GM12878 (cell line): ENCODE measurements around the gene FKBP1B. TPM values are rescaled to one million over a fixed set of nuclear protein-coding genes. Genes with fewer than 3 reads are reported as not detected.

Experiments used
- ATF7 ChIP-seq: fragments of 450-650 bp; IDR thresholded peaks from 2 replicates; pipeline ENCODE4 v1.6.1; 2016; ENCODE audit warnings: low read depth, mild to moderate bottlenecking
- CBX5 ChIP-seq: sonication (generic); IDR thresholded peaks from 2 replicates; pipeline ENCODE4 v1.6.1; 2016; ENCODE audit warnings: low read depth, moderate library complexity, mild to moderate bottlenecking, inconsistent platforms
- EED ChIP-seq: sonication (generic); IDR thresholded peaks from 2 replicates; pipeline ENCODE4 v1.6.1; 2016; ENCODE audit warnings: antibody characterized with exemption, low read depth
- ESRRA ChIP-seq: IDR thresholded peaks from 2 replicates; pipeline ENCODE4 v1.6.1; 2012; ENCODE audit warnings: mild to moderate bottlenecking, low read length, improper control_type of control experiment
- FOXK2 ChIP-seq: fragments of 450-650 bp; IDR thresholded peaks from 2 replicates; pipeline ENCODE4 v1.6.1; 2017; ENCODE audit warnings: mild to moderate bottlenecking, moderate library complexity
- FOXM1 ChIP-seq: IDR thresholded peaks from 2 replicates; pipeline ENCODE4 v1.6.1; 2012; ENCODE audit warnings: low read depth, mild to moderate bottlenecking, inconsistent platforms, low read length, moderate library complexity
- JUNB ChIP-seq: IDR thresholded peaks from 2 replicates; pipeline ENCODE4 v1.6.1; 2016; ENCODE audit warnings: antibody characterized with exemption, mild to moderate bottlenecking
- POU2F2 ChIP-seq: IDR thresholded peaks from 3 replicates; pipeline ENCODE4 v1.6.1; 2011; ENCODE audit warnings: low read depth, mild to moderate bottlenecking, low read length, borderline replicate concordance
- SP1 ChIP-seq: IDR thresholded peaks from one replicate; pipeline ENCODE4 v1.6.1; 2011; ENCODE audit warnings: low read depth, low read length
- ZNF207 ChIP-seq: fragments of 450-650 bp; IDR thresholded peaks from 2 replicates; pipeline ENCODE4 v1.6.1; 2014; ENCODE audit warnings: antibody characterized with exemption, mild to moderate bottlenecking, borderline replicate concordance
- polyA plus RNA-seq, 11 experiments: library from polyadenylated mRNA; depleted of rRNA in 4 of 11; unstranded in 6 of 11; stranded (reverse) in 5 of 11; fragments of >200 nt; fragmentation: Nextera tagmentation in 4 of 11; fragmentation: Illumina TruSeq in 1 of 11; extraction: Ambion mirVana in 4 of 11; extraction: Trizol in 1 of 11; gene quantifications; 1 replicate in 1 of 11; 2 replicates in 10 of 11; pipeline versions ENCODE4 v1.2.1 to v1.2.3, GENCODE V29; 2011 to 2016; ENCODE audit warnings: inconsistent platforms in 2 of 11, missing spikeins in 2 of 11, low read depth in 1 of 11
- total RNA-seq, 4 experiments: library from RNA; depleted of rRNA in 3 of 4; stranded (reverse); fragments of >200 nt in 3 of 4; fragmentation: Illumina TruSeq in 1 of 4; extraction: Trizol in 1 of 4; gene quantifications; 2 replicates each; pipeline versions ENCODE4 v1.2.1 to v1.2.3, GENCODE V29; 2013 to 2021
- TF ChIP-seq, protein P1 (sequence below): fragments of 450-650 bp; formaldehyde crosslinking; IDR thresholded peaks from 2 replicates; pipeline ENCODE4 v1.4.0; 2020; ENCODE audit warnings: mild to moderate bottlenecking, moderate library complexity
- TF ChIP-seq, protein P2 (sequence below): IDR thresholded peaks from 2 replicates; pipeline ENCODE4 v1.6.1; 2012; ENCODE audit warnings: low read depth, low read length, improper control_type of control experiment
- TF ChIP-seq, protein P3 (sequence below), 3 experiments: IDR thresholded peaks in 2 of 3; conservative IDR thresholded peaks in 1 of 3; 2 replicates each; pipeline ENCODE4 v1.5.1; 2011; ENCODE audit warnings: low read depth in 3 of 3, low read length in 3 of 3, mild to moderate bottlenecking in 3 of 3, control low read depth in 2 of 3, moderate library complexity in 2 of 3, inconsistent platforms in 1 of 3, mixed read lengths in 1 of 3; ENCODE audit not compliant: control insufficient read depth in 2 of 3, insufficient read depth in 1 of 3; ENCODE audit errors: extremely low read depth in 1 of 3
- TF ChIP-seq, protein P4 (sequence below): IDR thresholded peaks from 2 replicates; pipeline ENCODE4 v1.6.1; 2011; ENCODE audit warnings: borderline replicate concordance, low read depth, mild to moderate bottlenecking, moderate library complexity, mixed read lengths, low read length; ENCODE audit not compliant: insufficient read depth; ENCODE audit errors: extremely low read length
- TF ChIP-seq, protein P5 (sequence below): IDR thresholded peaks from 2 replicates; pipeline ENCODE4 v1.6.1; 2012; ENCODE audit warnings: improper control_type of control experiment, low read depth, low read length; ENCODE audit not compliant: insufficient replicate concordance

The FKBP1B gene
- total and polyA plus RNA-seq, 10 of the 15 experiments (the other 5 are each of a cell fraction or from before 2014, with no cell fraction given) = 0.18 to 0.53 (median 0.24) TPM

DNA sequence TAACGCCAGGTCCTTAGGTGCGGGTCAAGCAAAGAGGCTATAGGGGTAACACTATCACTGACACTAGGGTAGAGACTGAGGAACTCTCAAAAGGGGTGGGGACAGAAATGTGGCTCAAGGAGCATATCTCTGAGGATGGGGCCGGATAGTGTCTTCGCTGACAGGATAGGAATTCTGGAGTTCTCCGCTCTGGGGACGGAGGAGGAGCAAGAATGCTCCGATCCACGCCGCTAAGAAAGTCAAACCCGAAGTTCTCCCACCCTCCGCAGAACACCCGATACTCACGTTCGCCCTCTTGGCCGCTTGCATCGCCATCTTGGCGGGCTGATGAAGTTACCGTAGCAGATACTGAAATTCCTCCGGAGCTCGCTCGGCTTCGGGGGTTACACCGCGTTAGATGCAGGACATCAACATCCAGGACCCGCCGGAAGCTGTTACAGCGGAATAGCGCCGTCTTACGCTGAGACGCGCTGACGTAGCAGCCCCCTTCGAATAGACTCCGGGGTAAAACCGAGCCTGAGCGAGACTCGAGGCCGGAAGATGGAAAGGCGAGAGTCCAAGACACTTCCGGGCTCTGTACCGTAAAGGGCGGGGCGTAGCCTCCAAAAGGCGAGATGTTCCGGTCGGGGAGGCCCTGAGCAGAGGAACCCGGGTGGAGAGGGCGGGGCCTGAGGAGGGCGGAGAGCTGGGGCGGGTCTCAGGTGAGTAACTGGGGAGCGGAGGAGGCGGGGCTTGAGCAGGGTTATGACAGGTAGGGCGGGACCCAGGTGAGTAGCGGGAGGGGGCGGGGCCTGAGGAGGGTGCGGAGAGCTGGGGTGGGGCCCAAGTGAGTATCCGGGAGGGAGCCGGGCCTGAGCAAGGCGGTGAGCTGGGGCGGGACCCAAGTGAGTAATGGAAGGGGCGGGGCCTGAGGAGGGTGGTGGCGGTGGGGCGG is 26.6 kb downstream of the FKBP1B start, which contains the start of gene SF3B6 (continued):
- TF ChIP-seq, protein P1, sequence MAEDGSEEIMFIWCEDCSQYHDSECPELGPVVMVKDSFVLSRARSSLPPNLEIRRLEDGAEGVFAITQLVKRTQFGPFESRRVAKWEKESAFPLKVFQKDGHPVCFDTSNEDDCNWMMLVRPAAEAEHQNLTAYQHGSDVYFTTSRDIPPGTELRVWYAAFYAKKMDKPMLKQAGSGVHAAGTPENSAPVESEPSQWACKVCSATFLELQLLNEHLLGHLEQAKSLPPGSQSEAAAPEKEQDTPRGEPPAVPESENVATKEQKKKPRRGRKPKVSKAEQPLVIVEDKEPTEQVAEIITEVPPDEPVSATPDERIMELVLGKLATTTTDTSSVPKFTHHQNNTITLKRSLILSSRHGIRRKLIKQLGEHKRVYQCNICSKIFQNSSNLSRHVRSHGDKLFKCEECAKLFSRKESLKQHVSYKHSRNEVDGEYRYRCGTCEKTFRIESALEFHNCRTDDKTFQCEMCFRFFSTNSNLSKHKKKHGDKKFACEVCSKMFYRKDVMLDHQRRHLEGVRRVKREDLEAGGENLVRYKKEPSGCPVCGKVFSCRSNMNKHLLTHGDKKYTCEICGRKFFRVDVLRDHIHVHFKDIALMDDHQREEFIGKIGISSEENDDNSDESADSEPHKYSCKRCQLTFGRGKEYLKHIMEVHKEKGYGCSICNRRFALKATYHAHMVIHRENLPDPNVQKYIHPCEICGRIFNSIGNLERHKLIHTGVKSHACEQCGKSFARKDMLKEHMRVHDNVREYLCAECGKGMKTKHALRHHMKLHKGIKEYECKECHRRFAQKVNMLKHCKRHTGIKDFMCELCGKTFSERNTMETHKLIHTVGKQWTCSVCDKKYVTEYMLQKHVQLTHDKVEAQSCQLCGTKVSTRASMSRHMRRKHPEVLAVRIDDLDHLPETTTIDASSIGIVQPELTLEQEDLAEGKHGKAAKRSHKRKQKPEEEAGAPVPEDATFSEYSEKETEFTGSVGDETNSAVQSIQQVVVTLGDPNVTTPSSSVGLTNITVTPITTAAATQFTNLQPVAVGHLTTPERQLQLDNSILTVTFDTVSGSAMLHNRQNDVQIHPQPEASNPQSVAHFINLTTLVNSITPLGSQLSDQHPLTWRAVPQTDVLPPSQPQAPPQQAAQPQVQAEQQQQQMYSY = no peak
- TF ChIP-seq ZNF207 (peak; percentile 95), POU2F2 (peak; percentile 89; the same call in 1 of the 3 replicates), FOXK2 (peak; percentile 93), EED (0 out of 2 replicates have a peak, but pooled peaks have one; percentile 33), SP1 (peak; percentile 76), JUNB (no peak), CBX5 (peak; percentile 61; the same call in 1 of the 2 replicates), ATF7 (peak; percentile 95), ESRRA (peak; percentile 82; the same call in 1 of the 2 replicates), FOXM1 (peak; percentile 66; the same call in 1 of the 2 replicates)
- TF ChIP-seq, protein P2, sequence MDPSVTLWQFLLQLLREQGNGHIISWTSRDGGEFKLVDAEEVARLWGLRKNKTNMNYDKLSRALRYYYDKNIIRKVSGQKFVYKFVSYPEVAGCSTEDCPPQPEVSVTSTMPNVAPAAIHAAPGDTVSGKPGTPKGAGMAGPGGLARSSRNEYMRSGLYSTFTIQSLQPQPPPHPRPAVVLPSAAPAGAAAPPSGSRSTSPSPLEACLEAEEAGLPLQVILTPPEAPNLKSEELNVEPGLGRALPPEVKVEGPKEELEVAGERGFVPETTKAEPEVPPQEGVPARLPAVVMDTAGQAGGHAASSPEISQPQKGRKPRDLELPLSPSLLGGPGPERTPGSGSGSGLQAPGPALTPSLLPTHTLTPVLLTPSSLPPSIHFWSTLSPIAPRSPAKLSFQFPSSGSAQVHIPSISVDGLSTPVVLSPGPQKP = peak; percentile 100
- TF ChIP-seq, protein P3, sequence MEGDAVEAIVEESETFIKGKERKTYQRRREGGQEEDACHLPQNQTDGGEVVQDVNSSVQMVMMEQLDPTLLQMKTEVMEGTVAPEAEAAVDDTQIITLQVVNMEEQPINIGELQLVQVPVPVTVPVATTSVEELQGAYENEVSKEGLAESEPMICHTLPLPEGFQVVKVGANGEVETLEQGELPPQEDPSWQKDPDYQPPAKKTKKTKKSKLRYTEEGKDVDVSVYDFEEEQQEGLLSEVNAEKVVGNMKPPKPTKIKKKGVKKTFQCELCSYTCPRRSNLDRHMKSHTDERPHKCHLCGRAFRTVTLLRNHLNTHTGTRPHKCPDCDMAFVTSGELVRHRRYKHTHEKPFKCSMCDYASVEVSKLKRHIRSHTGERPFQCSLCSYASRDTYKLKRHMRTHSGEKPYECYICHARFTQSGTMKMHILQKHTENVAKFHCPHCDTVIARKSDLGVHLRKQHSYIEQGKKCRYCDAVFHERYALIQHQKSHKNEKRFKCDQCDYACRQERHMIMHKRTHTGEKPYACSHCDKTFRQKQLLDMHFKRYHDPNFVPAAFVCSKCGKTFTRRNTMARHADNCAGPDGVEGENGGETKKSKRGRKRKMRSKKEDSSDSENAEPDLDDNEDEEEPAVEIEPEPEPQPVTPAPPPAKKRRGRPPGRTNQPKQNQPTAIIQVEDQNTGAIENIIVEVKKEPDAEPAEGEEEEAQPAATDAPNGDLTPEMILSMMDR (IDR thresholded peaks at IDR 0.05 in 2 of 3, conservative IDR thresholded peaks at IDR 0.05 in 1 of 3; ENCODE audit: control insufficient read depth in 2 of 3, extremely low read depth in 1 of 3, insufficient read depth in 1 of 3, low read depth in 3 of 3, low read length in 3 of 3) = no peak
- TF ChIP-seq, protein P4, sequence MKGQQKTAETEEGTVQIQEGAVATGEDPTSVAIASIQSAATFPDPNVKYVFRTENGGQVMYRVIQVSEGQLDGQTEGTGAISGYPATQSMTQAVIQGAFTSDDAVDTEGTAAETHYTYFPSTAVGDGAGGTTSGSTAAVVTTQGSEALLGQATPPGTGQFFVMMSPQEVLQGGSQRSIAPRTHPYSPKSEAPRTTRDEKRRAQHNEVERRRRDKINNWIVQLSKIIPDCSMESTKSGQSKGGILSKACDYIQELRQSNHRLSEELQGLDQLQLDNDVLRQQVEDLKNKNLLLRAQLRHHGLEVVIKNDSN = no peak
- TF ChIP-seq, protein P5, sequence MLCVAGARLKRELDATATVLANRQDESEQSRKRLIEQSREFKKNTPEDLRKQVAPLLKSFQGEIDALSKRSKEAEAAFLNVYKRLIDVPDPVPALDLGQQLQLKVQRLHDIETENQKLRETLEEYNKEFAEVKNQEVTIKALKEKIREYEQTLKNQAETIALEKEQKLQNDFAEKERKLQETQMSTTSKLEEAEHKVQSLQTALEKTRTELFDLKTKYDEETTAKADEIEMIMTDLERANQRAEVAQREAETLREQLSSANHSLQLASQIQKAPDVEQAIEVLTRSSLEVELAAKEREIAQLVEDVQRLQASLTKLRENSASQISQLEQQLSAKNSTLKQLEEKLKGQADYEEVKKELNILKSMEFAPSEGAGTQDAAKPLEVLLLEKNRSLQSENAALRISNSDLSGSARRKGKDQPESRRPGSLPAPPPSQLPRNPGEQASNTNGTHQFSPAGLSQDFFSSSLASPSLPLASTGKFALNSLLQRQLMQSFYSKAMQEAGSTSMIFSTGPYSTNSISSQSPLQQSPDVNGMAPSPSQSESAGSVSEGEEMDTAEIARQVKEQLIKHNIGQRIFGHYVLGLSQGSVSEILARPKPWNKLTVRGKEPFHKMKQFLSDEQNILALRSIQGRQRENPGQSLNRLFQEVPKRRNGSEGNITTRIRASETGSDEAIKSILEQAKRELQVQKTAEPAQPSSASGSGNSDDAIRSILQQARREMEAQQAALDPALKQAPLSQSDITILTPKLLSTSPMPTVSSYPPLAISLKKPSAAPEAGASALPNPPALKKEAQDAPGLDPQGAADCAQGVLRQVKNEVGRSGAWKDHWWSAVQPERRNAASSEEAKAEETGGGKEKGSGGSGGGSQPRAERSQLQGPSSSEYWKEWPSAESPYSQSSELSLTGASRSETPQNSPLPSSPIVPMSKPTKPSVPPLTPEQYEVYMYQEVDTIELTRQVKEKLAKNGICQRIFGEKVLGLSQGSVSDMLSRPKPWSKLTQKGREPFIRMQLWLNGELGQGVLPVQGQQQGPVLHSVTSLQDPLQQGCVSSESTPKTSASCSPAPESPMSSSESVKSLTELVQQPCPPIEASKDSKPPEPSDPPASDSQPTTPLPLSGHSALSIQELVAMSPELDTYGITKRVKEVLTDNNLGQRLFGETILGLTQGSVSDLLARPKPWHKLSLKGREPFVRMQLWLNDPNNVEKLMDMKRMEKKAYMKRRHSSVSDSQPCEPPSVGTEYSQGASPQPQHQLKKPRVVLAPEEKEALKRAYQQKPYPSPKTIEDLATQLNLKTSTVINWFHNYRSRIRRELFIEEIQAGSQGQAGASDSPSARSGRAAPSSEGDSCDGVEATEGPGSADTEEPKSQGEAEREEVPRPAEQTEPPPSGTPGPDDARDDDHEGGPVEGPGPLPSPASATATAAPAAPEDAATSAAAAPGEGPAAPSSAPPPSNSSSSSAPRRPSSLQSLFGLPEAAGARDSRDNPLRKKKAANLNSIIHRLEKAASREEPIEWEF = no peak
